Measurements from ENCODE around the gene LAMB3. TPM values are rescaled to one million over a fixed set of nuclear protein-coding genes. Genes with fewer than 3 reads are reported as not detected.

LAMB3 gene
- total RNA-seq, 2 experiments from 2014 or later = 0.60 to 0.70 TPM

DNA sequence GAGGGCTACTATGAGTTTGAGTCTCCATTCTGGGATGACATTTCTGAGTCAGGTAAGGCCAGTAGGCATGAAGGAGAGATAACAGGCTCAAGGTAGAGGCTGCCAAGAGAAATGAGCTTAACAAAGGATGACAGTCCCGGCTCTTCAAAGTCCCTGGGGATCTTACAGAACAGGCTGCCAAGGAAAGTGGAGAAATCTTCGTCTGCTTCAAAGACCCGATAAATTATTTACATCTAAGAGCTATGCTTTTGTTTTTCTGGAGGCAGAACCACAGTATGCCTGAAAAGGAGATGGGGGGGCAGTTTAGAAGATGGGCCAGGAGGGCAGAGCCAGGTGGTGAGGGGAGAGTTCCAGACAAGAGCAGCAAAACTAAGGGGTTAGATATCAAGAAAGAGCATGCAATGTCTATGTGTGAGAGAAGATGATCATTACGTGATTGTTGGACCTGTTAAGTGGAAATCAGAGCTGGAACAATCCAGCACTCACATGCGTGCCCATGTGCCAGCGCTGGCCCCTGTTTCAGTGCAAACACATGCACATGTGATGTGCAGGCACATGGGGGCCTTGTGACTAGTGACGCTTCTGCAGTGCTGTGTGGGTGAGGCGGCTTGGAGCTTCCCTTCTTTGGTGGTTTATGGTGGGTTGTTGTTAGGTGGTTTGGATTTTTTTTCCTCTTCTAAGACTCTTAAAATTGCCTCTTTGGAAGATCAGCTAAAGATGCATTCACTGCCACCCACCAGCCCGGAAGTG lies 43.0 kb downstream of the LAMB3 start:
- Mint-ChIP-seq H3K4me1 (ENCODE audit: low read depth) (no peaks in the 10 kb centered on the region), H3K27me3 (no peaks in the 10 kb centered on the region), H3K4me3 (no peak overlapping the region), H3K9me3 (no peaks in the 10 kb centered on the region), H3K36me3 (ENCODE audit: low read depth) (no peaks in the 10 kb centered on the region), H3K27ac (no peak overlapping the region)
- DNase-seq (no peak), ATAC-seq (no peak)
- TF ChIP-seq, protein P1, sequence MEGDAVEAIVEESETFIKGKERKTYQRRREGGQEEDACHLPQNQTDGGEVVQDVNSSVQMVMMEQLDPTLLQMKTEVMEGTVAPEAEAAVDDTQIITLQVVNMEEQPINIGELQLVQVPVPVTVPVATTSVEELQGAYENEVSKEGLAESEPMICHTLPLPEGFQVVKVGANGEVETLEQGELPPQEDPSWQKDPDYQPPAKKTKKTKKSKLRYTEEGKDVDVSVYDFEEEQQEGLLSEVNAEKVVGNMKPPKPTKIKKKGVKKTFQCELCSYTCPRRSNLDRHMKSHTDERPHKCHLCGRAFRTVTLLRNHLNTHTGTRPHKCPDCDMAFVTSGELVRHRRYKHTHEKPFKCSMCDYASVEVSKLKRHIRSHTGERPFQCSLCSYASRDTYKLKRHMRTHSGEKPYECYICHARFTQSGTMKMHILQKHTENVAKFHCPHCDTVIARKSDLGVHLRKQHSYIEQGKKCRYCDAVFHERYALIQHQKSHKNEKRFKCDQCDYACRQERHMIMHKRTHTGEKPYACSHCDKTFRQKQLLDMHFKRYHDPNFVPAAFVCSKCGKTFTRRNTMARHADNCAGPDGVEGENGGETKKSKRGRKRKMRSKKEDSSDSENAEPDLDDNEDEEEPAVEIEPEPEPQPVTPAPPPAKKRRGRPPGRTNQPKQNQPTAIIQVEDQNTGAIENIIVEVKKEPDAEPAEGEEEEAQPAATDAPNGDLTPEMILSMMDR (IDR thresholded peaks at IDR 0.05) = no peak
- intact Hi-C loops (cut with micrococcal nuclease) = loop anchor here (10.0 kb wide), 1 partner anchor 136 kb away; no protein-coding TSS in a partner anchor
- ChIA-PET CTCF (interaction anchor here (1.3 to 3.8 kb wide), 5 partner anchors 18 to 139 kb away, joined by 3 to 15 read pairs (median 6); partner anchors contain the start of gene LAMB3), POLR2A (interaction anchor here (1.3 kb wide), 1 partner anchor 32 kb away, joined by 3 read pairs; no protein-coding TSS in a partner anchor)

DNA sequence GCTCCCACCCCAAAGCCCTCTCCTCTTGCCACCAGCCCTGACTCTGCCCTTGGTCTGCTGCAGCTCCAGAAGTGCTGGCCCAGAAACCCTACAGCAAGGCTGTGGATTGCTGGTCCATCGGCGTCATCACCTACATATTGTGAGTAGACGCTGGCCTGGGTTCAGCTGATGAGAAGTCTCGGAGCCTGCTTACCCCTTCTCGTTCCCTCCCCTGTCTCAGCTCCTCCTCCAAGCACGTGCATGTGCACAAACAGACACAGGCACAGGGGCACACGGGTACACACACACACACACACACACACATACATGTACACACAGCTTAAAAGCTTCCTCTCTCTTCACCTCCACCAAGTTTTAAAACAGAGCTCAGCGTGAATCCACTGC lies 44.4 kb downstream of the LAMB3 start:
- H3K27me3 Mint-ChIP-seq = no peaks in the 10 kb centered on the region
- TF ChIP-seq, protein P1 (IDR thresholded peaks at IDR 0.05) = no peak
- intact Hi-C loops (cut with micrococcal nuclease) = loop anchor here (1.0 to 10.0 kb wide), 2 partner anchors 90 to 137 kb away; no protein-coding TSS in a partner anchor
- H3K4me3 Mint-ChIP-seq = no peak overlapping the region
- H3K4me1 Mint-ChIP-seq (ENCODE audit: low read depth) = no peaks in the 10 kb centered on the region
- ATAC-seq (peak; percentile 38), DNase-seq (no peak)
- ChIA-PET POLR2A (interaction anchor here (0.6 to 1.6 kb wide), 3 partner anchors 10 to 35 kb away, joined by 3 to 4 read pairs (median 3); no protein-coding TSS in a partner anchor), CTCF (interaction anchor here (1.3 to 3.8 kb wide), 9 partner anchors 8 to 140 kb away, joined by 3 to 15 read pairs (median 5); partner anchors contain the start of gene LAMB3)
- H3K36me3 Mint-ChIP-seq (ENCODE audit: low read depth) = no peaks in the 10 kb centered on the region
- H3K27ac Mint-ChIP-seq = no peak overlapping the region
- no peaks in the 10 kb centered on the region for H3K9me3 Mint-ChIP-seq

DNA sequence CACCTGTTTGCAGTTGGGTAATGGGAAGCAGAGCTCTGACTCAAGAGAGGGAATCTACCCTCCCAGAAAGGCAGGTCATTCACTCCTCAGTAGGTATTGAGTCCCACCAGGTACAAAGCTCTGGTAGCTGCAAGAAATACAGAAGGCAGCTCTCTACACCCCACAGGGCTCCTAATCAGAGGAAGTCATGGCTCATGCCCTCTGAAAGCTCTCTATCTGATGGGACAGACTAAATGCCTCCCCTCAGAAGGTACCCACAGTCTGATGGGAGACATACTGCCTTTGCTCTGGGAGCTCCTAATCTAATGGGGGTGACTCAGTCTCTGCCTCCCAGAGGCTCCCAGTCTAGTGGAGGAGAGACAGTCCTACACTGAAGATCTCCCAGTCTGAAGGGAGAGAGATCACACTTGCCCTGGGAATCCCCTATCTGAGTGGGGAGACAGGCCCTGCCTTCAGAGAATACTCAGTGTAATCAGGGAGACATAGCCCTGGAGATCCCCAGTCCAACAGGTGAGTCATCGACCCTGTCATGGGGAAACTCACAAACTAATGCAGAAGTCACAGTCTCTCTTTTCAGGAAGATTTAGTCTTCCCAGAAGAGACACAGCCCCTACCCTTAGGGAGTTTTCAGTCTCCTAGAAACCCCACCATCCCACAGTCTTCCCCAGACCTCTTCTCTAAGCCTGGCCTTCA lies 45.0 kb downstream of the LAMB3 start:
- CTCF ChIA-PET = interaction anchor here (1.5 to 3.8 kb wide), 9 partner anchors 9 to 141 kb away, joined by 3 to 15 read pairs (median 5); partner anchors contain the start of gene LAMB3

DNA sequence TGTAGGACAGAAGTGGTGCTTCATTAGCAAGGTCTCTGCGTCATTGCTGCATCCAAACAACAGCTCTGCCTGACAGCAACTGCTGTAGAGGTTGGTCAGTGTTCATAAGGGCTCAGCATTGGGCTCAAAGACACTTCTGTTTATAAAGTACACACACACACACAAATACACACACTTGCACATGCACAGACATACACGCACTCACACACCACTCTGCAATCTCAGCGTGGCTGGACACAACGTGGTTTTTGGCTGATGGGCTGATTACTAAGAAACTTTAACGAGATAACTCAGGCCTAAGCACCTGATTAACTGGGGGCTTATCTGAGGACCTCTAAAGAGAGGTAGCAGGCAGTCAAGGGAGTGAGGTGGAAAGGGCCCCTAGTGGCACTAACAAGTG lies 48.3 kb downstream of the LAMB3 start:
- no peak for DNase-seq
- Mint-ChIP-seq H3K4me3 (no peak overlapping the region), H3K9me3 (no peaks in the 10 kb centered on the region), H3K36me3 (ENCODE audit: low read depth) (no peaks in the 10 kb centered on the region), H3K4me1 (ENCODE audit: low read depth) (no peaks in the 10 kb centered on the region), H3K27ac (no peak overlapping the region), H3K27me3 (peaks cover 7% of the 10 kb centered on the region)
- no peak for ATAC-seq
- CTCF ChIA-PET = interaction anchor here (1.0 to 2.8 kb wide), 3 partner anchors 23 to 145 kb away, joined by 3 to 13 read pairs (median 3); no protein-coding TSS in a partner anchor
- POLR2A ChIA-PET = no interaction called here
- TF ChIP-seq, protein P1 (IDR thresholded peaks at IDR 0.05) = no peak
- intact Hi-C loops (cut with micrococcal nuclease) = loop anchor here (10.0 kb wide), 1 partner anchor 141 kb away; no protein-coding TSS in a partner anchor

More for the DNA sequence above, 45.0 kb downstream of the LAMB3 start:
- POLR2A ChIA-PET = interaction anchor here (0.6 to 1.6 kb wide), 3 partner anchors 10 to 81 kb away, joined by 3 to 4 read pairs (median 3); no protein-coding TSS in a partner anchor
- no peaks in the 10 kb centered on the region for H3K27me3 Mint-ChIP-seq
- intact Hi-C loops (cut with micrococcal nuclease) = loop anchor here (1.0 to 10.0 kb wide), 2 partner anchors 90 to 138 kb away; no protein-coding TSS in a partner anchor
- H3K4me1 Mint-ChIP-seq (ENCODE audit: low read depth) = no peaks in the 10 kb centered on the region
- TF ChIP-seq, protein P1 (IDR thresholded peaks at IDR 0.05) = no peak
- H3K36me3 Mint-ChIP-seq (ENCODE audit: low read depth) = no peaks in the 10 kb centered on the region
- no peak overlapping the region for H3K4me3 Mint-ChIP-seq
- H3K27ac Mint-ChIP-seq = peak overlapping the region; percentile 44
- H3K9me3 Mint-ChIP-seq = no peaks in the 10 kb centered on the region
- ATAC-seq (peak; percentile 95), DNase-seq (peak; percentile 68)
